GM19238 (cell line): Measurements from ENCODE around the gene KDM4B.

Source experiments
- DNase-seq: peaks from one replicate; pipeline ENCODE4 v3.0.0; 2011; ENCODE audit warnings: low spot score; ENCODE audit not compliant: insufficient read length

The KDM4B gene

GRCh38 chr19:5012688-5013457, 44.0 kb downstream of the KDM4B start:
- no peak for DNase-seq

GRCh38 chr19:5013761-5014160, 44.8 kb downstream of the KDM4B start:
- DNase-seq, result no peak

DNA sequence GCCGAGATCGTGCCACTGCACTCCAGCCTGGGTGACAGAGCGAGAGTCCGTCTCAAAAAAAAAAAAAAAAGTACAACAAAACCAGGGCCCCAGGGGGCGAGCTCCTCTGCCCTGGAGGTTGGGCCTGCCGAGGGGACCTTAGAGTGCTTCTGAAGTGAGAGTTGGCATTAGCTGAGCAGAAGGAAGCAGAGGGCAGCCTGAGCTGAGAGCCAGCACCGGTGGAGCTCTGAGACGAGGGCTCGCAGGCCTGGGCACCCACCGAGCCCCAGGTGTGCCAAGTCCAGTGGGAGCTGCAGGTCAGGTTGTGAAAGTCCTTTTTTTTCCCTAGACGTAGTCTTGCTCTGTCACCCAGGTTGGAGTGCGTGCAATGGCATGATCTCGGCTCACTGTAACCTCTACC, 46.0 kb downstream of the KDM4B start:
- no peak for DNase-seq

DNA sequence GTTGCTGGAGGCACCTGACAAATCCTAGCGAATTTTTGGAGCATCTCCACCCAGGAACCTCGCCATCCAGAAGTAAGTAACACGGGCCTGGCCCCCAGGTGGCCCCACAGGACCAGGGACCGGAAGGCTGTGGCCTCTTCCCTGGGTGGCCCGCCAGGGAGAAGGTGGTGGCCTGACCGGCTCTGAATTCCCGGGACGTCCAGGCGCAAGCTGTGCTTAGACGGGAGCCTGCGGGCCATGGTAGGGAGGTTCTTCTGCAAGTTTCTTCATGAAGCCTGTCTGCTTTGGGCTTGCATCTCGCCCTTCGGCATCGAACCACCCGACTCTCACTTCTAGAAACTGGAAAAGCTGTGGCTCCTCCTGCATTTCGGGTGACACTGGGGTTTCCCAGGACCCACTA, 47.4 kb downstream of the KDM4B start:
- no peak for DNase-seq

- DNase-seq, result no peak
Measured at GRCh38 chr19:5016781-5017180, 47.9 kb downstream of the KDM4B start.

DNA sequence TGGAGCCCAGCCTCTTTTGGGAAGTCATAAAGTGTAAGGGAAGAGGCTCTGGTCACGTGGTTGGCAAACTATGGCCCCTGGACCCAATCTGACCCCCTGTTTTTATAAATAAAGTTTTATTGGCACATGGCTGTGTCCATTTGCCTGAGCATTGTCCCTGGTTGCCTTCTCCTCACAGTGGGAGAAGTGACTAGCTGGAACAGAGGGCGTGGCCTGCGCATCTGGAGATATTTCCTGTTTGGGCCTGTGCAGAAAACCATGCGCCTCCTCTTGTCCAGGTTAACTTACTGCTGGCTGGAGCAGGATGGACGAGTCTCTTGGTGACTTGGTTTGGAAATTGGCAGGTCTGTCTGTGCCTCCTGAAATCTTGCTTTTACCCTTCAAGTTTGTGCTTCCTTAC, 48.3 kb downstream of the KDM4B start:
- DNase-seq, result no peak

DNA sequence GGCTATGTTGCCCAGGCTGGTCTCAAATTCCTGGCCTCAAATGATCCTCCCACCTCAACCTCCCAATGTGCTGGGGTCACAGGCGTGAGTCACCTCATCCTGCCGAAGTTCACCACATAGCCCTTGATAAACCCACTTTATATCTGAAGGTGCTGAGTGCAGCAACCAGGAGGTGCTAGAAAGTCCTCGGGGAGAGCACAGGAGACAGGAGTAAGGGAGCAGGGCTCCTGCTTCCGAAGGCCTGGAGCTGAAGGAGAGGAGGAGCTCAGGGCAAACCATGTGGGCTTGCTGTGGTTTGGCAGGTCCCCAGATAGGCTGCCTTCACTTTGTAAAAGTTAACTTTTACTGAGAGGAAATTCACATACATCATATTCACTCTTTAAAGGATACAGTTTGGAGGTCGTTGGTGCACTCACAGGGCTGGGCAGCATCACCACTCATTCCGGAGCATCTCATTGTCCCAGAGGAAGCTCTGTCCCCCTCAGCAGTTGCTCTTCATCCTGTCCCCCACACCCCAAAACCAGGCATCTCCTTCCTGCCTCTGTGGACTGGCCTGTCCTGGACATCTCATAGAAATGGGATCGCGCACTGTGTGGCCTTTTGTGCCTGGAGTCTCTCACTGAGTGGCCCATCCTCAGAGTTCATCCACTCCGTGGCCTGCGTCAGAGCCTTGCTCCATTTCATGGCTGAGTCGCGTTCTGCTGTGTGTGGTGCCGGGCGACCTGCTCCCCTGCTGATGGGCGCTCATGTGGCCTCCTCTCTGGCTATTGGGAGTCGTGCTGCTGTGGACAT, 49.5 kb downstream of the KDM4B start:
- DNase-seq, result no peak

DNA sequence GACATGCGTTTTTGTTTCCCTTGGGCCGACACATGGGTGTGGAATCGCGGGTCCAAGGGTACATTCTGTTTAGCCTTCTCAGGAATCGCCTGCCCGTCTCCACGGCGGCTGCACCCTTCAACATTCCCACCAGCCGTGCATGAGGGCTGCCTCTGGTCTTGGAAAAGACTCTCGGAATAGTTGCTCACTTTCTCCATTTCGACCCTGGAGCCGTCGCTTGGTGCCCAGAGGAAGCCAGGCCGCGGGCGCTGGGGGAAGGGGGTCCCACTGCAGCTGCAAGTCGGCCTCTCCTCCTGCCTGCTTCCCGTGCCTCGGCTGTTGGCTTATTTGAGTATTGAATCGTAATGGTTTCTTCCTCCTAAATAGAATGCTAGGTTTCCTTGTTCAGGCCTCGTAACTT, 51.5 kb downstream of the KDM4B start:
- DNase-seq, result no peak

GRCh38 chr19:5021046-5021445, 52.1 kb downstream of the KDM4B start:
- no peak for DNase-seq

DNA sequence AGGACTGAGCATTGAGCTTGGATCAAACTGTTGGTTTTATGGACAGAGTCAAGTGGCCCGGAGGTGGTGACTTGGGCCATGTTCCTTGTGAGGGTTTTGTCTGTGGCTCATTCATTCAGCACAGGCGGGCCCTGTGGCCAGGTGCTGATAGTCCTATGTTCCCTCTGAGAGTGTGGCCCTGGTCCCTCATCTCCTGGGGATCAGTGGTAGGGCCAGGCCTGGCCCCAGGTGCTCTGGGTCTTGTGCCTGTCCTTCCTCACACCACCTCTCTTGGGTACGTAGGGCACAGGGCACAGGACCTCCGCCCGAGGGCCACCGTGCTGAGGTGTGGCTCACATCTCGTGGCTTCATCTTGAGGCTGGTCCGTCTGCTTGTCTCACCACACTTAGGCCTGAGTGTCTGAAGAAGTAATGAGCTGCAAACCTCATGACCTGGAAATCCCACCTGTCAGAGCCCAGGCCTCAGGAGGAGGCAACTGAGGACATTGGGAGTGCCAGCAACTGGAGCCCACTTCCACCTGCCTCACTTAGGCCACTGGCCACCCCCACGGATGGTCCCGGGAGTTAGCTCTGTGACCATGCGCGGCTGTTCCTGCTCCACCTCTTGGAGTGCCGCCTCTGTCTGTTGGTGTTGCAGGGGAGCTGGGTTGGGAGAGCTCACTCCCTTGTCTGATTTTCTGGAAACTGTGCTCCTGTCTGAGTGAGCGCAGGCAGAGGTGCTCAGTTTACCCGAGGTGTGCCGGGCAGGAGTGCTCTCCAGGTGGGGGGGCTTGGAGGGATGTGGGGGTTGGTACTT, 53.4 kb downstream of the KDM4B start:
- no peak for DNase-seq

DNA sequence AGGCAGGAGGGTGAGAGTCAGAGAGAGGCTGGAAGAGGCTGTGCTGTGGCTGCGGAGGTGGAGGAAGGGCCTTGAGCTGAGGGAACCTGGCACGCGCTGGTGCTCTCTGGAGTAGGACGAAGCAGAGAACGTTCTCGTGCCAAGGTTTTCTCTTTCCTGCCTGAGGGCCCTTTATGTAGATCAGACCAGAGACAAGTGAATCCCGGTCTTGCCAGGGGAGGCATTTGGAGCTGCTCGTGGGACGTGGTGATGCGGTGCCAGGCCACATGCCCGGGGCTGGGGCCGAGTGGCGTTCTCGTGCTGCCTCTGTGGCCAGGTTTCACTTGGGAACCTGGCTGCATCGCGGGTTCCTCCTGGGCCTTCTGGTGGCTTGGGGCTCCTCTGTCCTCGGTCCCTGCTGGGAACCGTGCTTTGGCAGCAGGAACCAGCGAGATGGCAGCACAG, 54.2 kb downstream of the KDM4B start:
- DNase-seq, result no peak

- DNase-seq, result no peak
Measured at GRCh38 chr19:5024282-5024681, 55.4 kb downstream of the KDM4B start.

DNA sequence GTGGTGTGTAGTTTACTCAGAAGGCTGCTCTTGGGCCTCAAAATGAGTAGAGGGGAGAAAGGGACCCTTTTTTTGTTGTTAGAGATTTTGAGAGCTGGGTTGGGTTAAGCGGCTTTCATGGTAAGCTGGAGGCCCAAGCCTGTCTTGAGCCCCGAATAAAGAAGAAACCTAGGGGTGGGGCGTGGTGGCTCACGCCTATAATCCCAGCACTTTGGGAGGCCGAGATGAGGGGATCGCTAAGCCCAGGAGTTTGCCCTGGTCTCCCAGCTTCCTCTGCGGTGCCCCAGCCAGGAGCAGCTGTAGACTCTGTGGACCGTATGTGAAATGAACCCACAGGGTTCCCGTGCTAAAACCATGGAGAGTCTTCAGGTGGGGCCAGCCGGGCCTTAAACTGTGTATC, 56.1 kb downstream of the KDM4B start:
- no peak for DNase-seq

GRCh38 chr19:5026706-5027273, 57.9 kb downstream of the KDM4B start:
- DNase-seq, result no peak

GRCh38 chr19:5028229-5028886, 59.4 kb downstream of the KDM4B start:
- no peak for DNase-seq

- peak; percentile 57 for DNase-seq
Measured at GRCh38 chr19:5029596-5029995, 60.7 kb downstream of the KDM4B start.

- no peak for DNase-seq
Measured at GRCh38 chr19:5030136-5030820, 61.4 kb downstream of the KDM4B start.

DNA sequence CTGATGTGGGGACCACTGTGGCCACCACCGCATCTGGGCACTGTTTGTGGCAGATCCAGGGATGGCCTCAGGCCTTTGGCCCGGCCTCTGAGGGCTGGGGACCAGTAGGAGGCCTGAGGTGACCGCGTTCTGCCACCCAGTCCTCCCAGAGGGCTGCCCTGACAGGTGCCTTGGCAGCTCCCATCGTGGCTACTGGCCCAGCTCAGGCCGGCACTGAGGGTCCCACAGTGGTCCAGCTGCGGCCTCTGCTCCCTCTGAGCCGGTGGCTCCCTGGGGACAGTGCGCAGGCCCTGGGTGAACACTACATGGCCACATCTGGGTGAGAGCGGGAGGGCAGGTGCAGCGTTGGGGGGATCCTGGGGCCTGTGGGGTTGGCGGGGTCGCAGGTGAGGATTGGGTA, 61.9 kb downstream of the KDM4B start:
- DNase-seq, result no peak

DNA sequence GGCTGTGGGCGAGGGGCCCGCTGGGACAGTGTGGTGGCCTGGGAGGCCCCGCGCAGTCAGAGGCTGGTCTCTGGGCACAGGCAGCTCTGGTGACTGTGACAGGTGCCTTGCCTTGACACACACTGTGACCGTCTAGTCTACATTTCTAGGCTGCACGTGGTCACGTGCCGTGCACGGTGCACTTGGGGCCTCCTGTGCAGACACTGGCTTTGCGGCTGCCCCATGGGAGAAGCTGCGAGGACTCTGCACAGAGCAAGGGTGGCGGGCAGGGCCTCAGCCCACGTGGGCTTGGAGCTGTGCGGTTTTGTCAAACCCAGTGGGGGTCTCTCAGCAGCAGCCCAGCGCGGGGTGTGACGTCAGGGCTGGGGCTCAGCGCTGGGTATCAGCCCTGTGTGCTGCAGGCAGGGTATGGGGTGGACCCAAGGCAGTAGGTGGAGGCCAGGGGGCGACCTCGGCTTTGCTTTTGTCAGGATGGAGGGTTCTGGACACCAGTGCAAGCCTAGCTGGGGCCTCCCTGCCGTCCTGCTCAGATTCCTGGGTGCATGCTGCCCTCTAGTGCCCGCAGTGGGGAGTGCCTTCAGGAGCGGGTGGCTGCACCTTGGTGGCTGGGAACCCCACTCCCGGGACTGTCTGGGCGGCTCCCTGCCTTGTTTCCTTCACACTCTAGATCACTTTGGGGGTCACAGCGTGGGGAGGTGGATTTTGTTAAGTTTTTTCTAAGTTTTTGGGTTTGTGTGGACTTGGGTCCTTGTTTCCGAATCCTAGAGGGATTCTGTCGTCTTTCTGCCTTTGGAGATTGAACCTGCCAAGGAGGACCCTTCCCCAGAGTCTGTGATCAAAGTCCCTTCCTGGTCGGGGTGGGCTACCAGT, 62.6 kb downstream of the KDM4B start:
- DNase-seq, result peak; percentile 96
